GM19099 (cell line): ENCODE results near the gene MGAT4C.

Experiments used
- POLR2A ChIP-seq: IDR thresholded peaks from 3 replicates; pipeline ENCODE4 v1.6.1; 2011; ENCODE audit warnings: low read depth; ENCODE audit not compliant: insufficient read length; ENCODE audit errors: extremely low read depth

MGAT4C gene

GRCh38 chr12:85971800-85972199 is 284.4 kb downstream of the MGAT4C start:
- no peak for TF ChIP-seq POLR2A

- TF ChIP-seq POLR2A, result no peak
Measured at GRCh38 chr12:85968606-85969005, 287.6 kb downstream of the MGAT4C start.

GRCh38 chr12:85963326-85963725 is 292.9 kb downstream of the MGAT4C start:
- no peak for TF ChIP-seq POLR2A

GRCh38 chr12:85956081-85956480 is 300.1 kb downstream of the MGAT4C start:
- TF ChIP-seq POLR2A, result no peak

GRCh38 chr12:85955127-85955526 is 301.1 kb downstream of the MGAT4C start:
- no peak for TF ChIP-seq POLR2A

- no peak for TF ChIP-seq POLR2A
Measured at GRCh38 chr12:85951823-85952222, 304.4 kb downstream of the MGAT4C start.

GRCh38 chr12:85949253-85949652 is 306.9 kb downstream of the MGAT4C start:
- TF ChIP-seq POLR2A, result no peak

GRCh38 chr12:85948340-85948739 is 307.9 kb downstream of the MGAT4C start:
- TF ChIP-seq POLR2A, result no peak

GRCh38 chr12:85947286-85947685 is 308.9 kb downstream of the MGAT4C start:
- TF ChIP-seq POLR2A, result no peak

GRCh38 chr12:85946375-85946774 is 309.8 kb downstream of the MGAT4C start:
- TF ChIP-seq POLR2A, result no peak

GRCh38 chr12:85927166-85927565 is 329.0 kb downstream of the MGAT4C start:
- no peak for TF ChIP-seq POLR2A

- TF ChIP-seq POLR2A, result no peak
Measured at GRCh38 chr12:85923767-85924331, 332.3 kb downstream of the MGAT4C start.

GRCh38 chr12:85920324-85920947 is 335.8 kb downstream of the MGAT4C start:
- no peak for TF ChIP-seq POLR2A
